Vagina (tissue), 2 donors: Measurements from ENCODE around the gene MRTFA.

Experiments
- CTCF ChIP-seq, 3 experiments: fragments of 450-650 bp in 2 of 3; fragments of 200-600 bp in 1 of 3; sonication (generic) in 1 of 3; IDR thresholded peaks; one replicate each; pipeline ENCODE4 v1.5.1; 2017 to 2019; ENCODE audit warnings: antibody characterized with exemption in 3 of 3, mild to moderate bottlenecking in 2 of 3, moderate library complexity in 2 of 3
- POLR2A ChIP-seq, 2 donors: fragments of 450-650 bp; IDR thresholded peaks; one replicate each; pipeline ENCODE4 v1.6.1; 2017; ENCODE audit warnings: antibody characterized with exemption in 2 of 2, mild to moderate bottlenecking in 2 of 2, moderate library complexity in 2 of 2
- POLR2AphosphoS5 ChIP-seq, 2 donors: sonication (generic); formaldehyde crosslinking; IDR thresholded peaks; one replicate each; pipeline ENCODE4 v1.9.0; 2017; ENCODE audit warnings: antibody characterized with exemption in 2 of 2, mild to moderate bottlenecking in 2 of 2, low read depth in 1 of 2; ENCODE audit not compliant: insufficient read depth in 1 of 2

- TF ChIP-seq CTCF (IDR thresholded peaks at IDR 0.05), result no peak
- TF ChIP-seq POLR2AphosphoS5 (IDR thresholded peaks at IDR 0.05; ENCODE audit: insufficient read depth in 1 of 2, low read depth in 1 of 2), result no peak
- TF ChIP-seq POLR2A (IDR thresholded peaks at IDR 0.05), result no peak
Observed at GRCh38 chr22:40567106-40567505, 69.4 kb downstream of the MRTFA start.
